Fibroblast of skin of scalp (primary cell): ENCODE results near the gene ACAN.

Experiments
- DNase-seq: peaks from one replicate; pipeline ENCODE4 v3.0.0-alpha.2; 2013

Gene ACAN

DNA sequence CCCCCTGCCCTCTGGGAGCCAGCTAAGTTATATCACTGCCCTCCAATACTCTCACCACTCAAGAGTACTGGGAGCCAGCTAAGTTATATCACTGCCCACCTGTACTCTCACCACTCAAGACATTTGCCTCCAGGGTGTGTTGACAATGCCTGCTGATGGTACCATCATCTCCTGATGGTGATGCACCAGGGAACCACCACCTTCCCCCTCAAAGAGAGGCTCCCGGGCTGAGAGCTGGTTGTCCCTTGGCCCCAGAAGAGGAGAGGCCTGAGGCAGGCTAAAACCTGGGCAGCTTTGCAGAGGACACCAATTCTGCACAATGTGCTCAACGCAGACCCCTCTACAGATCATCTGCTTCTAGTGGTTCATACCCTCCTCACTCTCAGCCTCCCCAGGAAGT, 99.6 kb downstream of the ACAN start:
- no peak for DNase-seq

DNA sequence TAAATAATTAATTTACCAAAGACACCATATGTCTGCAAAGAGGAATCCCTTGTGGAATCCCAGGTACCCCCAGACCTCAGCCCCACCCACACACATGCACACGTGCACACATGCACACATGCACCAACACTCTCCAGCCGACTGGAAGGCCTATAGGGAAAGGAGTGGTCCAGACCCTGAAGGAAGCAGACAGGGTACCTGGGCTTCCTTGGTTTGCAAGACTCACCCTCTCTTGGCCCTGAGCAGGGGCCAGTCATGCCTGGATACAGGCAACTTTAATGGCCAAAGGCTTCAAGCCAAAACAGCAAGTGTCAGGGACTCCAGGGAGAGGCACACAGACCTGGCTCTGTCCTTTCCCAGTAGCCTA, 101.0 kb downstream of the ACAN start:
- DNase-seq: no peak

DNA sequence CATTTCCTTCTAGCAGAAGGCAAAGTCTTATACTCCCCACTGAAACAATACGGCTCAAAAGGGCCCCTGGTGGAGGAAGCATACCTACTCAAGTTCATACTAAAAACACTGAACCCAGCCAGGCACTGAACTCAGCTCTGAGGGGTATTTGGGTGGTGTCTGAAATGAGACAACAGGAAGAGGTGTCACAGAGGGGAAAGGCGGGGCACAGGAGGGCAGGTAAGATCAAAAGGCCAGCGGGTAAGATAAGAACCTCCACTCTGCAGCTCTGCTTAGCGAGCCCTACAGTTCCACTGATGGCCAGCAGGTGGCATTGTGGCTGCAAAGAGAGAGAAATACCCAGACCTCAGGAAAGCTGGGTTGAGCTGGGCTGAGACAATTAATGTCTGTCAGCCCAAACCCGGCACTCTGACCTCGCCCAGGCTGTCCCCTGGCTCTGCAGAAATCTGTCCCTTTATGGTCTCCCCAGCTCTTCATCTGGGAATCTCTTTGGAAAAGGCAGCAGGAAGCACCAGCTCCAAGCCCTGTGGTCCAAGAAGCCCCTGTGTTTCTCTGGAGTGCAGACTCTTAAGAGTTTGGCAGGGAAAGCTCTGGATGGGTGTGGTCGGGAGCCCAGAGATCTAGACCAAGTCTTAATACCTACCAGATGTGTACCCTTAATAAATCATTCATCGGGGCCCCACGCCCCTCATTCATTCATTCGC, 101.5 kb downstream of the ACAN start:
- peak; percentile 77 for DNase-seq

DNA sequence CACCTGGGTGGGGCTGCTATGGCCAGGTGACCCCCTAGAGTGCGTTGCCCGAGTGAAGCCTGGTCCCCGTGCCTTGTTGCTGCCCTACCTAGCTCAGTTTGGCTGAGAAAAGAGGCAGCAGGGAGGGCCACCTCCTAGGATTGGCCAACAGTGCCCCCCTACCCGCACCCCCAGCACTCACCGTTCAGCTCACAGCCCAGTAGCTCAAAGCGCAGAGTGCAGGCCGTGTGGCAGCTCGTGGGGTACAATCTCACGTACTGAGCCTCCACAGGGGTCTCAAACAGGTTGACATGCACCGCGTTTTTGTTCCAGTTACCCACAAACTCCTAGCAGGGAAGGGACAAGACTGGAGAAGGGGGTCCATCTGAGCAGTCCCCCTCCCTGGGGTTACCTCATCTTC, 102.3 kb downstream of the ACAN start:
- no peak for DNase-seq

DNA sequence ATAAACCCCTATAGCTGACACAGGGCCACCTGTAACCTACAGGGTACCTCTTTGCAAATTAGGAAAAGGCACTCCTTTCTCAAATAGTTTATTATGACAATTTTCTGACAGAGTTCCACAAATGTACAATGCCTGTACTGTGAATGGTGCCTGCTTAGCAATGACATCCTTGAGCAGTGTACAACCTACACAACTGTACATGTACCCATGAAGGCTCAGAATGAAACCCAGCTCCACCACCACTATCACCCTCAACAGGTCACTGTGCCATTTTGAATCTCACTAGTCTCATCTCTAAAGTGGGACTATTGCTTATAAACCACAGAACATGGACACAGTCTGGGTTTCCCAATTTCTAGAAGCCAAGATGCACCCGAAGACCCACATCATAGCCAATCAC, 102.9 kb downstream of the ACAN start:
- no peak for DNase-seq

DNA sequence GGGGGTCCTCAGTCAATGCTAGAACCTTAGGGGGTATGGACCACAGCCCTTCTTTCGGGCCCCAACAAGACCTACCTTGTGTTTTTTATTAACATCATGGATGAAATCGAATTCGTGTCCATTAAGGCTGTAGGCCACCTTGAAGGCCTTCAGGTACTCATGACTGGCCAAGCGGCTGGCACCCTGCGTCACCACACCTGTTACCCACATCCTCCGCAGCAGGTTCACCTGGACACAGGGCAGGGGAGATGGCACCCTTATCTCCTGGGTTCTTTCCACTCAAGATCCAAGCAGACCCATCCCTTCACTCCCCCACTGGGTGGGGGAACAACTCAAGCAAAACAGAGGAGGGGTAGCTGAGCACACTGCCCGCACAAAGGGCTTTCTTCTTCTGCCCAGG, 103.3 kb downstream of the ACAN start:
- no peak for DNase-seq

DNA sequence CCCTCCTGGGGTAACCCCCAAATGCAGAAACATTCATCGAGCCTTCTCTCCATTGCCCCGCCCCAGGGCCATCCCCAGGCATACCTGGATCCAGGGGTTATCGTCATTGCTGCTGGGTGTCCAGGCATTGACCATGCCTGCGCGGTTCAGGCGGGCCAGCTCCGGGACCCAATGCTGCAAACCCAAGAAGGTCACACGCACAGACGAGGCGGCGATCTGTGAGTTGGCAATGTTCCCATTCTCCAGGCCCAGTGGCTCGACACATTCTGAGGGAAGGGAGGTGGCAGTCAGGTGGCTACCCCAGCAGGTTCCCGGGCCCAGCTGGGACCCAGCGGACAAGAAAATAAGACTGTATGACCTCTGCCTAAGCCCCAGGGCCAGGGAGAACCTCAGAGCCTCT, 103.9 kb downstream of the ACAN start:
- DNase-seq: no peak

DNA sequence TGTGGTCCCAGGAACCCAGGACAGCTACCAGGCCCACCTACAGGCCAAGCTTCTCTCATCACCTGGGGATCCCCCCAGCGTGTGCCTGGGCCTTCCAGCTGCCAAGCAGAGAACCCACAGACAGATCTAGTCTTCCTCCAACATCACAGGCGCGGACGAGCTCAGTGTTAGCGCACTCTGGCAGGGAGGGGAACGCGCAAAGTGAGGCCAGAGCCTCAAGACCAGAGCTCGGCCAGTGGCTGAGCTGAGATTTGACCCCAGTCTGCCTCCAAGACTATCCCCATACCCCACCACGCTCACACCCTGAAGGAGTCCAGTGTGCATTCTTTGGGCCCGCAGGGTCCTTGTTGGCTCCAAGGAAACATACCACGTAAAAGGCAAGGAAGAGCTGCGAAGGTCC, 104.9 kb downstream of the ACAN start:
- no peak for DNase-seq

DNA sequence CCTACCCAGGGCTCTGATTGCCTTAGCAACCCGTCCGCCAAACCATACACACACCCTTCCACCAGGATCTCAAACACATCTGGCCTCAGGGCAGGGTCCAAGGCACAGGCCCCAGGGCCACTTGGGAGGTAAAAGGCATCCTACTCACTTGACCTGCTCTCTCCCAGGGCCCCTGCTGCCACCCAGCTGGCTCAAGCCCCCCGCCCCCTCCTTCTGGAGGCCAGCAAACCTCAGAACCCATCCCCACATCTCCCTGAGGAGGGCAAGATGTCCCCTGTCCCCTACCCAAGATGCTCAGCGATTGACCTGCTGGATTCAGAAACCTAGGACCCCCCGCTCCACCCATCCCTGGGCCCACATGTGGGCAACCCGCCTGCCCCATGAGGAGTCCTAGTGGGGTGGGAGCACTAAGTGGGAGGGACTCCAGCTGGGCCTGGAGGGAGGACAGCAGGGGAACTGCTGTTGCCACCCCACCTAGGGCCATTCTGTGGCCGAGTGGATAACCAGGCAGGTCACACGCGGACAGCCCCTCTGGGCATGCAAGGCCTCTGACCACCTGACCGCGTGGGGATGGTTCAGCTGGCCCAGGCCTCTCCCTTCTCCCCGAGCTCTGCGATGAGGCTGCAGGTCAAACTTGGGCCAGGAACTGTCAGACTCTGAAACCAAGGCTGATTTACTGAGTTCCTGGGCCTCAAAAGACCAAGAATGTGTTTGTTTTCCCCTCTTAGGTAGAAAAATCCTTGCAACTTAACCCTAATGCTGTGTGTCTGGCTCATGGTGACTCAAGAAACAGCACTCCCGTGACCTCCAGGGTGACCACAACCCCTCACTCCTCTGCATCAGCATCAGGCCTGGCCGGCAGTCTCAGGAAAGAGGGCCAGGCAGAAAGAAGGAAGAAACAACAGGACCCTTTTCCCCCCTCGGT, 105.7 kb downstream of the ACAN start:
- DNase-seq: no peak

DNA sequence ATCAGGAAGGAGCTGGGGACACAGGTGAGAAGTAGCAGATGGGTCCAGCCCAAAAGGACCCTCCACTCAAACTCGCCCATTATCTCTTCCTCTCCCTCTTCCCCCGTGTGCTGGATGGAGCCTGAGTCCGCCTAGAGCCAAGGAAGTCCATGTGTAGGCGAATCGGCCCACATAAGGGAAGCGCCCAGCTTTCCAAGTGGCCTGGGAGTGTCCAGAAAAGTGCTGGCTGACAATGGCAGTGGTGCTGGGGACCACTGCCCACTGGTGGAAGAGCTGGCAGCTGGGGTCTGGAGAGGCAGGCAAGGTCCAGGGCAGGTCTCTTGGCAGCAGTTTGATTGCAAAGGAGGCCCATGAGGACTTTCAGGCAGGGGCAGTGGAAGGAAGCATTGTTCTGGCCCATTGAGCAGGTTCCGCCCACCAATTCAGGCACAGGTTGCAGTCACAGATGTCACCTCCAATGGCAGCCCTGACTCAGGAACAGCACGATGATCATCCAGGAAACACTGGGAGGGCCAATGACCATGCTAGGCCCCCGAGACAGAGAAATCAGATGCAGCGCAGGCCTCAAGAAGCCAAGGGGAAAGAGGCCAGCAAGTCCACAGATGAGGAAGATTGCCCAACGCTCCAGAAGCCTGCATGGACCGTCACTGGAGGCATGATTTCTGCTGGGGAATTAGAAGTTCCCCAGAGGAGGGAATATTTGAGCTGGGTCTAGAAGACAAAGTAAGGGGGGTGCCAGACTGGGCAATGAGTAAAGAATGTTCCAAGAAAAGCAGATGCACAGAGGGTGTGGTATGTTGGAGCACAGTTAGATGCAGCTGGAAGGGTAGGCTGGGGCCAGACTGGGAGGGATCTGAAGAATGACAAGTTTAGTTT, 107.0 kb downstream of the ACAN start:
- peak; percentile 46 for DNase-seq

DNA sequence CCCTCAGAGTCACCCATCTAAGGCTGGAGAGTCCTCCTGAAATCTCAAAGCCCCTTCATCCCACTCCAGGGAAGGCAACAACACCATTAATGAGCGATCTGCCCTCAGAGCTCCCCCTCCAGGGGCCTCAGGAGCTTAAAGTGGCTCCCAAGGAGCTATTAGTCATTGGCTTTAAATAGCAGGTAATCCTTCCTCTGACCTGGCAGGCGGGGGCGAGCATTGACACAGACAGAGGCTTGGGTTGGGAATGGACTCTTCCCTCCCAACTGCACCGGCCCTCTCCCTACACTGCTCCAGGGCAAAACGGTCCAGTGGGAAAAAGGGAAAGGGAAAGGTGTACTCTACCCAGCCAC, 108.5 kb downstream of the ACAN start:
- no peak for DNase-seq

DNA sequence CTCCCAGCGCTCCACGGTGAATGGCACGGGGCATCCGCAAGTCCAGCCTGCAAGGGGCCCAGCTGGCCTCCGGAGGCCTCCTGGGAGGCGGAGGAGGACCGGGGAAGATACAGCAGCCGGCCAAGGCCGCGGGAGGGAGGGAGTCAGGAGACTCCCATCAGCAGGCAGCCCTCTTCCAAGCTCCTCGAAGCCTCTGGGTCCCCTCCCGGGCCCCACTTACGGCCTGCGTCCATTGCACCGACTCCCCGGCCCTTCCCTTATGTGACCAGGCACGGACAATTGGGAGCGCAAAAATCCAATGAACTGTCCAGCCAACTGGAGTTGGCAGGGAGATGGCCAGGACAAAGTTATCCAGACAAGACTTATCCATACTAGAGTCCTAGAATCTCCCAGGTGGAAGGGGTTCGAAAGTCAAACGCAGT, 109.3 kb downstream of the ACAN start:
- DNase-seq: no peak

DNA sequence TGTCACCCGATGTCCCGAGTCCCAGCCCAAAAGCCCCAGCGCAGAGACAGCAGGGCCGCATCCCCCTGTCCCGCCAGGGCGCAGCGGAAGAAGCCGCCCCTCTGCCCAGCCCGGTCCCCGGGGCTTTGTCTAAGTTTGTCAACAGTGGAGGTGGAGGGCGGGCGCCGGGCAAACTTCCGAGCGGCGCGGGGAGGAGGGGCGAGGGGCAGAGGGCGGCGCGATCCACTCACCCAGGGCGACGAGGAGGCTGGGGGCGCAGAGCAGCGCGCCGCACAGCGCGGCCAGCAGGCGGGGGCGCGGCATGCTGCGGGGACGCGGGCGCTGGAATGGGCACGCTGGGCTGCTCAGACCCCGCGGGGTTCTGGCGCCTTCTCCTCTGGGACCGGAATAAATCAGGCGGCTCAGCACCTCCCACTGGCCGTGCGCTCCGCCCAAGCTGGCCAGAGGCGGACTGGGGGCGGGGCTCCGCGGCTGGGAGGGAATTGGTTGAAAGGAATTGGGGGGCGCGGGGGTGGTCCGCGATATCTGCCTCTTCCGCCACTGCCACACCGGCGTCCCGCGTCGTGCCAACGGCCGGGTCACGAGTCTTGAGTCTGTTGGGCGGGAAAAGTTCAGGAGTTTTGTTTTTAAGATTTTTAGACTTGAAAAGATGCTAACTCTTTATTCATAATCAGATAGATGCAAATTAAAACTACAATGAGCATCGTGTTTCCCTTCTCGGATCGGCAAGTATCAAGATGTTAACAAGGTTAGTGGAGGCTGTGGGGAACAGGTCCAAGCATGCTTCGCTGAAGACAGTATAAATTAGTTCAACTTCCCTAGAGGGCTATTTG, 110.0 kb downstream of the ACAN start, which contains the start of gene MFGE8:
MFGE8 (minus strand) TSS at position 363 of the 833 bp plus-strand sequence; CDS start at position 303, 60 bp downstream.
- DNase-seq: peak; percentile 73

DNA sequence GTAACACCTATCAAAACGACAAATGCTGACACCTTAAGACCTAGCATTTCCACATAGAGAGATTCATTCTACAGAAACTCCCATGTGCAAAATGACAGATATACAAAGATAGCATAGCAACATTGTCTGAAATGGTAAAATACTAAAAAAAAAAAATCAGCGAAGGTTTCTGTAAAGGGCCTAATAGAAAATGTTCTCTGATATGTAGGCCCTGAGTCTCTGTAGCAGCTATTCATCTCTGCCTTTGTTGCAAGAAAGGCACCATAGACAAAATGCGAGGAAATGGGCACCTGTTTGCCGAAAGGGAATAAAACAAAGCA, 110.6 kb downstream of the ACAN start:
- DNase-seq: no peak

DNA sequence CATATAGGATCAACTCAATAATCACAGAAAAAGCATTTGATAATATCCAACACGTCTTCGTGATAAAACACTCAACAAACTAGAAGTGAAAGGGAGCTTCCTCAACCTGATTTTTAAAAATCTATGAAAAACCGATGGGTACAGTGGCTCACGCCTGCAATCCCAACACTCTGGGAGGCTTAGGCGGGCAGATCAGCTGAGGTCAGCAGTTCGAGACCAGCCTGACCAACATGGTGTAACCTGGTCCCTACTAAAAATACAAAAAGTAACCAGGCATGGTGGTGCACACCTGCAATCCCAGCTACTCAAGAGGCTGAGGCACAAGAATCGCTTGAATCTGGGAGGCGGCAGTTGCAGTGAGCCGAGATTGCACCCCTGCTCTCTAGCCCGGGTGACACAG, 112.1 kb downstream of the ACAN start:
- DNase-seq: no peak

DNA sequence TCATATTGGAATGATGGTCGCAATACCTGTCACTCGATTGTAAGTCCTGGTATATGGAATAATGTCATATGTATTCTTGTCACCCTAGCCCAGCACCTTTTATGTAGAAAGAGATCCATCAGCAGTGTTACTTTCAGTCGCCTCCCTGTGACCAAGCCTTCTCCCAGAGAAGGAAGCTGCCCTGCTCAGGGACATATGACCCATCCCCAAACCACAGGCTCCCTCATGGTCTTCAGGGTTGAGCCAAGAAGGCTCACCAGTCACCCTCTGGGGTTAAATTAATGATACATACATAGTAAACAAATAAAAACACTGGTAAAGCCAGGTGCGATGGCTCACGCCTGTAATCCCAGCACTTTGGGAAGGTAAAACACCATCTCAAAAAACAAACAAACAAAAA, 114.5 kb downstream of the ACAN start:
- DNase-seq: no peak

DNA sequence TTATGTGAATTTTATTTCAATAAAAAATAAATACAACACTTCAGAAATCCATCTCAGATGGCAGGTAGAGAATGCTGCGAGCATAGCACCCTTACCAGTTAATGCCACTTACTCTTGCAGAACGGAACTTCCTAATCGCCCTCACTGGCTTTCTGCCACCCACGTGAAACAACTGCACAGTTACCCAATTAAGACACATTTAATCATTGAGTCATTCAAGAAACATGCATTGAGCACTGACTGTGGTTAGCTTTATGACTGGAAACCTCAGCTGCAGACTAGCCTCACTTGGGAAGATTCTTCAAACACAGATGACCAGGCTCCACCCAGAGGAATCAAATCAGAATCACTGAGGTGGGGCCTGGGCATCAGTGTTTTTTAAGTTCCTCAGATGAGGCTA, 115.5 kb downstream of the ACAN start:
- DNase-seq: peak; percentile 98

DNA sequence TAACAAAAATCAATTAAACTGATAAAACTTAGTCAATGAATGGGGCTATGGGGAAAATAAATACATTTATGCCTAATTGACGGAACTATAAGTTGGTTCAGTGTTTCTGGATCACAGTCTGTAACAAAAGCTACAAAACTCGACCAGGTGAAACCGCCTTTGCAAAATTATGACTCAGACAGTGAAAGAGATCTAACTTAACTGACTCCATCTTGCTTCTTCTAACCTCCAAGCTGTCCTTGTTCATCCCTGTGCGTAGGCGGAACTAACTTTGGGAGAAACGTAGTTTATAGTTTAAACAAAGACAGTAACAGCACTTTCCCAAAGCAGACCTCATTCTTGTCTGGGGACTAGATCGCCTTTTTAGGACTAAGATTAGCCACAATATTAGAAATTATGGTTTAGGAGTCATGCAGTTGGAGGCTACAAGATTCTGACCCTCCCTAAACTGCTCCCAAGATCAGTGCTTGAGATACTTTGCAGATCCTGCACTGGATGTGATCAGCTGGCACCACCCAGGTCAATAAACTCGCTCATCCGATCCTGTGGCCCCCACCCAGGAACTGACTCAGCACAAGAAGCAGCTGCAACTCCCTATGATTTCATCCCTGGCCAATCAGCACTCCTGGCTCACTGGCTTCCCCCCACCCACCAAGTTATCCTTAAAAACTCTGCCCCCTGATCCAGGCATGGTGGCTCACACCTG, 117.1 kb downstream of the ACAN start:
- DNase-seq: peak; percentile 78

DNA sequence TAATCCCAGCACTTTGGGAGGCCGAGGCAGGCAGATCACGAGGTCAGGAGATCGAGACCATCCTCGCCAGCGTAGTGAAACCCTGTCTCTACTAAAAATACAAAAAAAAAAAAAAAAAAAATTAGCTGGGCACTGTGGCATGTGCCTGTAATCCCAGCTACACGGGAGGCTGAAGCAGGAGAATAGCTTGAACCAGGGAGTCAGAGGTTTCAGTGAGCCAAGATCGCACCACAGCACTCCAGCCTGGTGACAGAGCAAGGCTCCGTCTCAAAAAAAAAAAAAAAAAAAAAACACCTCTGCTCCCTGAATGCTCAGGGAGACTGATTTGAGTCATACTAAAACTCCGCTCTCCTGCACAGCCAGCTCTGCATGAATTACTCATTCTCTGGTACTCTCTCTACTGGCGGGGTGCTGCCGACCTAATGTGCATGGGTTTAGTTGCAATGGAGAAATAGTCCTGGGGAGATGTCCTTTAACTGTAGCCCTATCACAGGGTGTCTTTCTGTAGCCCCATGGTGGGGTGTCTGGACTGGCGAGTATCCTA, 117.7 kb downstream of the ACAN start:
- peak; percentile 83 for DNase-seq
